GM18870 (cell line): Measurements from ENCODE around the gene UPB1.

ENCODE experiments used
- ATAC-seq: cut with Tn5 transposase; IDR thresholded peaks from one replicate; pipeline ENCODE4 v1.9.1; 2021; ENCODE audit warnings: moderate library complexity; ENCODE audit not compliant: unreplicated experiment

UPB1 gene

GRCh38 chr22:24503843-24504338, 8.8 kb downstream of the UPB1 start:
- ATAC-seq: peak; percentile 21

DNA sequence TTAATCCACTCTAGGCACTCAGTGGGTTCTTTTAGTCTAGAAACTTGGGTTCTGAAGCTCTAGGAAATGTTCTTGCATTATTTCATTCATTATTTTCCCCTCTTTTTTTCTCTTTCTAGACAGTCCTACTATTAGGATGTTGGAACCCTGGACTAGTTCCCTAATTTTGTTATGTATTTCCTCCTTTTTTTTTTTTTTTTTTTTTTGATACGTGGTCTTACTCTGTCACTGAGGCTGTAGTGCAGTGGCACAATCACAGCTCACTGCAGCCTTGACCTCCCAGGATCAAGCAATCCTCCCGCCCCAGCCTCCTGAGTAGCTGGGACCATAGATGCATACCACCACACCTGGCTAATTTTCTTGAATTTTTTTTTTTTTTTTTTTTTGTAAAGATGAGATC, 9.4 kb downstream of the UPB1 start:
- no peak for ATAC-seq

- ATAC-seq: no peak
These were observed 10.0 kb downstream of the UPB1 start for GRCh38 chr22:24504956-24505736.

- ATAC-seq: no peak
These were observed 11.8 kb downstream of the UPB1 start for GRCh38 chr22:24506802-24507438.

DNA sequence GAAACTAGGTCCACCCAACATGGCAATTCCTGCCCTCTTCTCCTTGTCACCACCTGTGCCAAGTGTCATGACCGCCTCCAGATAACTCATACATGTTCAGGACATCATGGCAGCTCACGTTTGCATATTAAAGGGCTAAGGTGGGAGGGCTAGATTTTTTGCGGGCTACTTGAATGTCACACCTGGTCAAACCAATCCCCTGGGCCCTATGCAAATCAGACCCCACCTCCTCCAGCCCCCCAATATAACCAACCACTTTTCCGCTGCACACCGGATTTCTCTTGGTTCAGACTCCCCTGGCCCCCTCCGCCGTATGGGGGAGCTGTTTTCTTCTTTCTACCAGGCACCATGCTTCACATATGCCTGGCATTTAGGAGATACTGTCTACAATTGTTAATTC, 12.6 kb downstream of the UPB1 start:
- ATAC-seq: no peak

DNA sequence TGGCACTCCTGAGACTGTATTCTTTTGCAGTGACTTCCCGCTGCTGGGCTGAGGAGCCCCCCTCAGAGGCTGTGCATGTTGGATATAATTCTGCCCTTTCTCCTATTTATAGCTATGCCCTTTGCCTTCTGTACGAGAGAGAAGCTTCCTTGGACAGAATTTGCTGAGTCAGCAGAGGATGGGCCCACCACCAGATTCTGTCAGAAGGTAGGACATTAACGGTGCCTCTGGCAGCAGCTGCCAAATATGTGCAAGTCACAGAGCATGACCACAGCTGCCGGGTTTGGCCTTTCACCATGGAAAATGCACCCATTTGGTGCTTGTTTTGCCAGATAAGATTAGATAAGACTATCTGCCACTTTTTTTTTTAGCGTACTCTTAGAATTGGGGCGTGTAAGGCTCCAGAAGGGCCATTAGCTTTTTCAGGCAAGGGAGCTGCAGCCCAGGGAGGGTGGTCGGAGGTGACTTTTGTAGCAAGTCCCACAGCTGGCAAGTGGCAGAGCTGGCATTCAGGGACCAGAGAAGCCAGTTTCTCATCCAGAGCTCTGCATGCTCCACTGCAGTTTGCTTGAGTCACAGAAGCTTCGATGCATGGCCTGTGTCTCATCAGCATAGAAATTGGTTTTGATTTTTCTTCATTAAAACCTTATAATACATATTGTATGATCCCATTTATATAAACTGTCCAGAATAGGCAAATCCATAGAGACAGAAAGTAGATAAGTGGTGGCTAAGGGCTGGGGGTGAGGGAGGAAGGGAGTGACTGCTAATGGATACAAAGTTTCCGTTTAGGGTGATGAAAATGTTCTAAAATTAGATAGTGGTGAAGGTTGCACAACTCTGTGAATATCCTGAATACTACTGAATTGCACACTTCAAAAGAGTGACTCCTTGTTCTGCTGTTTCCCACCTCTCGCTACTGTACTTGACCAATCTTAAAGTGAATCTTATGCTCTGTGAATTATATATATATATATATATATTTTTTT, 15.8 kb downstream of the UPB1 start:
- ATAC-seq: no peak

DNA sequence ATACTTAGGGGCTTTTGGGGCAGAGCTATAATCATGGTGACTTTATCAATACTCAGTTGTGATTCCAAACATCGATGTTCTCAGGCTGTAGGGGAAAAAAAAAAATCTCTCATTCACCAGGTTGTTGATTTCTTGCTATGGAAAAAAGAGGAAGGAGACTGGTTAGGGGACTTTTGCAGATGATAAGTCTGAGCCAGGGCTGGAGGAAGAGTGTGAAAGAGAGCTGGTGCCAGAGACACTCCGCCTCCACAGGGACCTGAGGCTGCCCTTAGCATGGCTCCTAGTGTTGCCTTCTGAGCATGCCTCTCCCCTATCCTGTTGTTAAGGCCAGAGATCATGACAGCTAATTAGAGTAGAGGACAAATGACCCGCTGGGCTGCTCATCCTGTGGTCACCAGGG, 16.9 kb downstream of the UPB1 start:
- ATAC-seq: no peak

- no peak for ATAC-seq
These were observed 18.5 kb downstream of the UPB1 start for GRCh38 chr22:24513378-24514240.

DNA sequence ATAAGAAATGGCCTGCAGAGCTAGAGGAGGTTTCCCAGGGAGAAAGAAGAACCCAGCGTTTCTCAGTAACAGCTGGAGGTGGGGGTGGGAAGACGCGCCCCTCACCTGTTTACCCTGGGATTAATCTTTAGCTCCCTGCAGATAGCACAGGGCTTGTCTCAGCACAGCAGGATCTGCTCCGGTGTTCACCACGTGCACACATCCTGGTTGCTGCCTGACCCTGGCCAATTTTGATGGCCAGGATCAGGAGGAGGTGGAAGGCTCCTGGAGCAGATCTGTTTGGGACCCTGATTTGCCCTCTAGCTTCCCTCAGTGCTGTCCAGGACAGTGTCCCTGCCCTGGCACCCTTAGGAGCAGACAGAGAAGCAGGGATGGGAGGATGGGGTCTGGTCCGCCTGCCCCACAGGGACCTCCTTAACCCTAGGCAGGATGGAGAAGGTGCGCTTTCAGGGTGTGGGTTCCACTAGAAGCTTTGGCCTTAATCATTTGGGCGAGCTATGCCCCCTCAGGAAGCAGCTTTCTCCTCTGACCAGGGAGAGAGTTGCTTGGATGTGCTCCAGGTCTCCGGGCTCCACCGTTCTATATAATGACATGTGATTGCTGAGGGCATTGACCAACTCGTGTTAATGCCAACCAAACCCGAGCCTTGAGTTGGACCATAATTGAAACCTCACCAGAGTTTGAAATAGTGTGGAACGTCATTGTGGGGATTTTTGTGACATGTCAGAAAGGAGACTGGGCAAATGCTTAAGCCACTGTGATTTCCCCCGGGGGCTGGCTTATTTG, 19.3 kb downstream of the UPB1 start:
- no peak for ATAC-seq

- ATAC-seq: no peak
These were observed 19.9 kb downstream of the UPB1 start for GRCh38 chr22:24515027-24515338.

DNA sequence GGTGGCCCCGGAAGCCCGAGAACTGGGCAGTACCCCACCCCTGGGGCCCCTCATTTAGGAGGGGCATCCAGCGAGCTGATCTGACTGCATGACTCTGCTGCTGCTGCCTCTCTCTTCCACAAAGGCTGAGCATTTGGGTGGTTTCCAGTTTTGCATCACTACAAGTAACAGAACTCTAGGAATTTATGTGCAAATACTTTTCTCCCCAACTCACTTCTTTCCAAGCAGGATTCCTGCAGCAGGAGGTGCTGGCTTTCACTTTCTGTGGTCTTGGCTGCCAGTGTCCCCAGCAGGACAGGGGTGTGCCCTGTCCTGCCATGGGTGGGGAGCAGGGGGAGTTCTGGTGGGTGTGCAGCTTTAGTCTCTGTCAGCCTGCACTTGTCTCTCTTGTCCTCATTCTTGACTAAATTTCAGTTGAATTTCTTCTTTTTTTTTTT, 21.2 kb downstream of the UPB1 start:
- ATAC-seq: no peak

DNA sequence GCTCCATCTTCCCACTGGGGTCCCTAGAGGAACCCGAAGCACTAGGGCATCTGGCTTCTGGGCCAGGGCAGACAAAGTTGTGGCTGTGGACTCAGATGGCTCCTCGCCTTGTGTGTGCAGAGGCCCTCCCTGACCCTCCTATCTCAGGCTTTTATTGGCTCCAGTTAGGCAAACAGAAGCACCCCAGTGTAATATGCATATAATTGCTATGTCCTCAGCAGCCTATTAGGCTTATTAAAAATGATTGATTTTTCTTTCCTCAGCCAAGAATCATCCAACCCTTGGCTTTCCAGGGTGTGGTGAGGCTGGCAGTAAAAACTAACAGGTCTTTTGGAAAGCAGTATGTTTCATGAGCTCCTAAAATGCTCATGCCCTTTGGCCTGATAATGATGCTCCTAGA, 22.3 kb downstream of the UPB1 start:
- no peak for ATAC-seq

- no peak for ATAC-seq
These were observed 23.1 kb downstream of the UPB1 start for GRCh38 chr22:24518228-24518627.

- no peak for ATAC-seq
These were observed 23.8 kb downstream of the UPB1 start for GRCh38 chr22:24518771-24519485.

DNA sequence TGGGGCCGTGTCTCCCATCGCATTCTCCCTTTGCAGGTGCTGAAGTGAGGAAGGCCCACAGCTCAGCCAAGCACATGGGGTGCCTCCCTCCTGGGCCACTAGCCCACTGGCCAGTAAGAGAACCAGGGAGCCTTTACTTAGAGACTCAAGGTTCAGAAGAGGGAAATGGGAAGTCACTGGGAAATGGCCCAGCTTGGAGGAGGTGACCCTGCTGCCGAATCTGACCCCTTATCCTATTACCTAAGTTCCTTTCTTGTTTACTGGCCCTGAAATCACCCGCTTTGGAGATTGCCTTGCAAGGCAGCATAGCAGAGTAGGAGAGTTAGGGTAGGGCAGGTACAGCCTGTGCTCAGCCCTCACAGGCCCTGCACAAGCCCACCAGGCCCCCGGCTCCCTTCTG, 24.4 kb downstream of the UPB1 start:
- ATAC-seq: no peak

DNA sequence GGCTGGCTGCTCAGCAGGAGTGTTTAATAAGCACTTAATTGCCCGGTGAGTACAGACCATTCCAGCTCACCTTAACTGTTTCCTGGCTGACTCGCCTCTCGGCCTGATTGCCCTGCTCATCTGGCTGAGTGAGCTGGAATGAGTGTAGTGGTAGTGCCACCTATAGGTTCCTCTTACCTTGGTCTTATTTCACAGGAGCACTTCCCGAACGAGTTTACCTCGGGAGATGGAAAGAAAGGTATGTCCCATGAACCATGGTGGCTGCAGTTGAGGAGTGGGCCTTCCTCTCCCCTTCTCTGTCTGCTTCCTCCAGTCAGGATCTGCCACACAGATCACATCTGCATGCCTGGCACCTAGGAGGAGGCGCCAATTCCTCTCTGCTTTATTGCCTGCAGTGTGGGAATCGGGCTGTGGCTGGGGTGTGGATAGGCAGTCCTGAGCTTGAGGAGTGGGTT, 26.7 kb downstream of the UPB1 start:
- no peak for ATAC-seq

DNA sequence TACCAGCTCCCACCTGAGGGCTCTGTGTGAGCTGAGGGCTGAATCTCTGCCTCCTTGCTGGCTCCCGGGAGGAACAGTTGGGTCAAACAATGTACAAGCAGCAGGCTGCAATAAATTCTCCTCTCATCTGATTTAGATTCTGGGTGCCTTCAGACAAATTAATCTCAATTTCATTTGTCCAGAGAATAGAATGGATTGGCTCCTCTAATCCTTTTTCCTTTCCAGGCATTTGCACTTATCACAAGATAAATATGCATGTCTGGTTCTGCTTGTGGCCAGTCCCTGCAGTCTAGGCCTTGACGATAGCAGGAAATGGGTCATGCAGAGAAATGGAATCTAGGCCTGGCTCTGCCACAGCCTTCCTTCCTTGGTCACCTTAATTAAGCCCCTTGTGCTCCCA, 28.7 kb downstream of the UPB1 start:
- no peak for ATAC-seq

DNA sequence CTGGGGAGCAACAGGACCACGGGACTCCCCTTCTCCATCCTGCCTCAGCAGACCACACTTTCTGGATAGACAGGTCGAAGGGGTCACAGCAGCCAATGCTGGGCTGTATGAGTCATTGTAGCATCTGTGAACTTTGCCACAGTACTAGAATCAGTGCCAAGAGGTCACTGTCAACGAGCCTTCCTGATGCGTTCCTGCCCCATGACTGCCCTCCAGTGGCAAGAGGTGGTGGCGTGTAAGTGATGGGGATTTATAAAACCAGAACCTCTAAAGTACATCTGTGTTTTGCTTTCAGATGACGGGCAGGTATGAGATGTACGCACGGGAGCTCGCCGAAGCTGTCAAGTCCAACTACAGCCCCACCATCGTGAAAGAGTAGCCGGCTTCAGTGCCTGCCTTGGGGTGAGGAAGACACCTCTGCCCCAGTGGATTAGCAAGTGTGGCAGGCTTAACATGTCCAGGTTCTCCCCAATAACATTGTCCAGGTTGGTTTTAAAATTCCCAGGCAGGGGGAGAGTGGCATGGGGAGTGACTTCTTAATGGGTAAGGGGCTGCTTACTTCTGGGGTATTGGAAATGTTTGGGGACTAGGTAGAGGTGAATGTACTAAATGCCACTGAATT, 30.4 kb downstream of the UPB1 start:
- no peak for ATAC-seq

DNA sequence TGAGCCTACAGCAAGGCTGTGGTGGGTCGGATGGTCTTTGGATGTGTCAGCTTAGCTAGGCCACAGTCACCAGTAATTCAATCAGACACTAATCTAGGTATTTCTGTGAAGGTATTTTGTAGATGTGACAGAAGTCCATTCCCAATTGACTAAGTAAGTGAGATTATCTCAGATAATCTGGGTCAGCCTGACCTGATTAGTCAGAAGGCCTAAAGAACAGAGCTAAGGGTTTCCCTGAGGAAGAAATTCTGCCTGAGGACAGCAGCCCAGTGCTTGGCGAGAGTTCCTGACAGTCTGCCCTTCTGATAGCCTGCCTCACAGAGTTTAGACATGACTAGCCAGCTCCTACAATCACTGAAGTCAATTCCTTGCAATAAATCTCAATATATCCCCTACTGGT, 31.1 kb downstream of the UPB1 start:
- ATAC-seq: no peak
